ENCODE results near the gene FCRL6. TPM values are rescaled to one million over a fixed set of nuclear protein-coding genes. Genes with fewer than 3 reads are reported as not detected.

FCRL6 gene
- total RNA-seq, 2 experiments from 2014 or later: 0.23 to 0.61 TPM

DNA sequence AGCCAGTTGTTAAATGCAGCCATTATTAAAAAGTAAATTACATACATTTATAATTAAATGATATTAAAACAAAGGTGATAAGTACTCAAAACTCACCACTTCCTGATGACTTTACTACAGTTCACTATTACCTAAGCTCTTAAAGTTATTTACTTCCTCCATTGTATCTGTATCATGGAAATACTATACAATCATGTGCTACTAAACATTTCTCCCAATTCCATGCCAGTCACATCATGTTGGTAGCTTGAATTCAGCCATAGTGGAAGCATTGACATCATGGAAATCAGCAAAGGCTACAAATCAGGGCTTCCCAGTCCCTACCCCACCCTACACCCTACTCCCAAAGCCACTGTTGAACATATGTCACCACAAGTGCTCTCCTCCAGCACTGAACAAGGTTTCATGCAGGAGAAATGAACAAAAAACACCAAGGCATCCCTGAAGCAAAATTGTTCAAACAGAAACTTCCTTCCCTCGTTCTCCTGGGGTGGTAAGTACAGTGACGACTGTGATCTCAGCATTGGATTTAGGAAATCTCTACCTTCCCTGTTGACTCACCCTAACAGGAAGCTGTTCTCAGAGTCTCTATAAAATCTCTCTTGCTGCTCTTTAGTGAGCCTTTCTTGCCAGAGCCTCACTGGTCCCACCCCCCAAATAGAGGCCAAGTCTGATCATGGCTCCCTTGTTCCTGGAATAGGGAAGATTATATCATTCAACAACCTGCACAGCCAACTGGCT lies 47.6 kb downstream of the FCRL6 start:
- H3K4me3 Mint-ChIP-seq: no peak overlapping the region
- H3K27ac Mint-ChIP-seq: no peak overlapping the region
- H3K27me3 Mint-ChIP-seq: peaks cover 14% of the 10 kb centered on the region
- H3K4me1 Mint-ChIP-seq: peaks cover 6% of the 10 kb centered on the region
- CTCF ChIA-PET: interaction anchor here (1.2 to 2.4 kb wide), 3 partner anchors 17 to 51 kb away, joined by 3 to 12 read pairs (median 7); no protein-coding TSS in a partner anchor
- H3K9me3 Mint-ChIP-seq (ENCODE audit: low read depth): no peaks in the 10 kb centered on the region
- ATAC-seq (no peak), DNase-seq (no peak)
- no peaks in the 10 kb centered on the region for H3K36me3 Mint-ChIP-seq

- no peak for ATAC-seq
- H3K27ac Mint-ChIP-seq: no peak overlapping the region
- DNase-seq: no peak
- H3K9me3 Mint-ChIP-seq (ENCODE audit: low read depth): no peaks in the 10 kb centered on the region
- H3K27me3 Mint-ChIP-seq: peaks cover 13% of the 10 kb centered on the region
- no peak overlapping the region for H3K4me3 Mint-ChIP-seq
- peaks cover 12% of the 10 kb centered on the region for H3K4me1 Mint-ChIP-seq
- CTCF ChIA-PET: interaction anchor here (1.0 to 2.4 kb wide), 7 partner anchors 9 to 156 kb away, joined by 3 to 12 read pairs (median 4); no protein-coding TSS in a partner anchor
- no peaks in the 10 kb centered on the region for H3K36me3 Mint-ChIP-seq
These were observed 49.2 kb downstream of the FCRL6 start for GRCh38 chr1:159851407-159851806.

- Mint-ChIP-seq H3K27me3 (peaks cover 10% of the 10 kb centered on the region), H3K36me3 (no peaks in the 10 kb centered on the region), H3K9me3 (ENCODE audit: low read depth) (no peaks in the 10 kb centered on the region), H3K4me3 (peak overlapping the region; percentile 77), H3K27ac (no peak overlapping the region), H3K4me1 (peaks cover 12% of the 10 kb centered on the region)
- CTCF ChIA-PET: interaction anchor here (1.1 to 1.7 kb wide), 8 partner anchors 19 to 154 kb away, joined by 3 to 6 read pairs (median 5); partner anchors contain the start of gene SLAMF8
- DNase-seq (no peak), ATAC-seq (no peak)
These were observed 51.4 kb downstream of the FCRL6 start for GRCh38 chr1:159853417-159854115.

DNA sequence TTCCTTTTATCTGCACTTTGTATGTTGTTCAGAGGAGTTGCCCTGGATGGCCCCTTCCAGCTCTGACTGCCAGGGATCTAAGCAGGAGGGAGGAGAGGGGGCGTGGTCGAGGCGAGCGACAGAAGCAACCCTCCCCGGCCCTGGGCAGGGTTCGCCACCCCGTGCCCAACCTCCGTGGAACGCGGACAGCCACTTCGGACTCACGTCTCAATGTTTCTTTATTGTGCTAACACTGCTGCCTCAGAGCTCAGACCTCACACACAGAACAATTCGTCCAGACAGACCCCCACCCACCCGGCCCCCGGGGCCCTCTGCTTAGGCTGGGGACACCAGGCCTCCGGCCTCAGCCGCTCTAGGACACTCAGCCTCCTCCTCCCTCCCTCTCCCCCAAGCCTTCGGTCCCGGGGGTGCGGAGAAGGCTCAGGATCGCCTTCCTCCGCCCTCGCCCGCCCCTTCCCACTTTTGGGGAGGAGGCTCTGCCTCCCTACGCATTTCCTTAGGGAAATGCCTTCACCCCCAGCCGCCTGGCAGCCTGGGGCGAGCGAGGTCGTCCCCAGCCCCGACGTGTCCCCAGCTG lies 52.0 kb downstream of the FCRL6 start:
- Mint-ChIP-seq H3K27me3 (peaks cover 10% of the 10 kb centered on the region), H3K9me3 (ENCODE audit: low read depth) (no peaks in the 10 kb centered on the region), H3K4me3 (peak overlapping the region; percentile 77), H3K4me1 (peaks cover 12% of the 10 kb centered on the region), H3K36me3 (no peaks in the 10 kb centered on the region), H3K27ac (peak overlapping the region; percentile 42)
- no peak for DNase-seq
- CTCF ChIA-PET: interaction anchor here (1.1 to 1.7 kb wide), 7 partner anchors 19 to 154 kb away, joined by 3 to 6 read pairs (median 5); partner anchors contain the start of gene SLAMF8
- ATAC-seq: peak; percentile 26

GRCh38 chr1:159854693-159855192 lies 52.6 kb downstream of the FCRL6 start:
- ATAC-seq (peak; percentile 93), DNase-seq (peak; percentile 84)
- Mint-ChIP-seq H3K4me3 (peak overlapping the region; percentile 77), H3K36me3 (no peaks in the 10 kb centered on the region), H3K4me1 (peaks cover 12% of the 10 kb centered on the region), H3K27ac (peak overlapping the region; percentile 63), H3K9me3 (ENCODE audit: low read depth) (no peaks in the 10 kb centered on the region), H3K27me3 (peaks cover 10% of the 10 kb centered on the region)
- CTCF ChIA-PET: interaction anchor here (0.8 to 1.4 kb wide), 3 partner anchors 28 to 55 kb away, joined by 3 to 5 read pairs (median 4); partner anchors contain the start of gene SLAMF8

DNA sequence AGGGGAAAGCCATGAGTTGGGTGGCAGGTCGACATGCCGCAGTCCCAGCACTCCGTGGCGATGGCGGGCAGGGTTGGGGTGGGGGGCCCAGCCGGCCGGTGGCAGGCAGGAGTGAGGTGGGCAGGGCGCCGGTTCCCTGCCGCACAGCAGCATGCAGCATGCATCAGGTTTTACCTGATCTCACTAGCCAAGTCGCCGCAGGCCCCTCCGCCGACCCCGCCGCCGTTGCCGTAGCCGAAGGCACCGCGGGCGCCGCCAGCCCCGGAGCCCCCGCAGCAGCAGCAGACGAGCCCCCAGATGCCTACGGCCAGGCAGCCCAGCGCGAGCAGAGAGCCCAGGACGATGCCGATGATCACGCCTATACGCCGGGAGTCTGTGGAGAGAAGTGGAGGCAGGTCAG lies 53.5 kb downstream of the FCRL6 start:
- Mint-ChIP-seq H3K9me3 (ENCODE audit: low read depth) (no peaks in the 10 kb centered on the region), H3K27me3 (peaks cover 10% of the 10 kb centered on the region), H3K4me3 (no peak overlapping the region), H3K4me1 (peaks cover 12% of the 10 kb centered on the region), H3K36me3 (no peaks in the 10 kb centered on the region), H3K27ac (no peak overlapping the region)
- no peak for ATAC-seq
- no peak for DNase-seq
- CTCF ChIA-PET: interaction anchor here (0.8 kb wide), 1 partner anchor 29 kb away, joined by 3 read pairs; the partner anchor contains the start of gene SLAMF8

- H3K4me1 Mint-ChIP-seq: peaks cover 12% of the 10 kb centered on the region
- H3K27me3 Mint-ChIP-seq: peaks cover 10% of the 10 kb centered on the region
- no peaks in the 10 kb centered on the region for H3K9me3 Mint-ChIP-seq (ENCODE audit: low read depth)
- H3K36me3 Mint-ChIP-seq: no peaks in the 10 kb centered on the region
- CTCF ChIA-PET: interaction anchor here (1.0 to 1.9 kb wide), 2 partner anchors 16 to 57 kb away, joined by 3 to 6 read pairs; no protein-coding TSS in a partner anchor
- H3K4me3 Mint-ChIP-seq: no peak overlapping the region
- DNase-seq (no peak), ATAC-seq (no peak)
- no peak overlapping the region for H3K27ac Mint-ChIP-seq
These were observed 54.4 kb downstream of the FCRL6 start for GRCh38 chr1:159856576-159856975.

DNA sequence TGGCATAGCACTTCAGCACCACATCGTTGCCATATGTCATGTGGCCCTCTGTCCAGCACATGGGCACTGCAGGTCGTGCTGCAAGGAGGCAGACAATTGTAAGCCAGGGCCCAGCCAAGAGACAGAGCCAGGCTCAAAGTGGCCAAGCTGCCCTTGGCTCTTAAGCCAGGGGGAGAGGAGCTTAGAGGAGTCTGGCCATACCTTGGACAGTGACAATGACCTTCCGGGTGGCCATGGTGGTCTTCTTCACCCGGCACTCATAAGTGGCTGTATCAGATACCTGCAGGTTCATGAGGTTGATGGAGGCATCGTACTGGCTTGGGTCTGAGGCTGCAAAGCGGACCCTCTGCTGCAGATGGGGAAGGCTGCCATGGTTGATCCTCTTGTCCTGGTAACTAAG lies 55.7 kb downstream of the FCRL6 start:
- no peaks in the 10 kb centered on the region for H3K36me3 Mint-ChIP-seq
- no peak overlapping the region for H3K4me3 Mint-ChIP-seq
- no peaks in the 10 kb centered on the region for H3K9me3 Mint-ChIP-seq (ENCODE audit: low read depth)
- CTCF ChIA-PET: interaction anchor here (1.9 kb wide), 1 partner anchor 59 kb away, joined by 6 read pairs; no protein-coding TSS in a partner anchor
- H3K4me1 Mint-ChIP-seq: peaks cover 12% of the 10 kb centered on the region
- DNase-seq (no peak), ATAC-seq (no peak)
- H3K27ac Mint-ChIP-seq: no peak overlapping the region
- peaks cover 8% of the 10 kb centered on the region for H3K27me3 Mint-ChIP-seq

GRCh38 chr1:159859767-159860322 lies 57.7 kb downstream of the FCRL6 start:
- H3K27me3 Mint-ChIP-seq: no peaks in the 10 kb centered on the region
- no peak for DNase-seq
- H3K27ac Mint-ChIP-seq: no peak overlapping the region
- CTCF ChIA-PET: no interaction called here
- H3K36me3 Mint-ChIP-seq: no peaks in the 10 kb centered on the region
- H3K4me3 Mint-ChIP-seq: no peak overlapping the region
- ATAC-seq: no peak
- H3K4me1 Mint-ChIP-seq: peaks cover 6% of the 10 kb centered on the region
- no peaks in the 10 kb centered on the region for H3K9me3 Mint-ChIP-seq (ENCODE audit: low read depth)

DNA sequence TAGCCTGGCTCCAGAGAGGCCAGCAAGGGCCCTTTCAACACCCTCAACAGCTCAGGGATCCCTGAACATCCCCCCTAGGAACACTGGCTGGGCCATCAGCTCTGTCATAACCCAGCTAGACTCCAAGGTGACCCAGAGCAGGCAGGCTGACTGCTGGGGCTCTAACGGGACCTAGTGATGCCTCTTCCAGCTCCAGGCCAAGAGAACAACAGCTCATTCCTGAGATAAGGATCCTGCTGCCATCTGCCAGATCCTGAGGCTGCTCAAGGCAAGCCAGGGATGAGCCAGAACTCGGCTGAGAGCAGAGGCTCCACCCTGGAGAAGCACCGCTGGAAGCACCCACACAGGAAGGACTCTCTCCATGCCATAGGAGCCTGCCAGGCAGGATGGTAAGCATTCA lies 58.3 kb downstream of the FCRL6 start:
- CTCF ChIA-PET: no interaction called here
- H3K4me1 Mint-ChIP-seq: peaks cover under 1% of the 10 kb centered on the region
- no peaks in the 10 kb centered on the region for H3K36me3 Mint-ChIP-seq
- H3K27ac Mint-ChIP-seq: no peak overlapping the region
- H3K9me3 Mint-ChIP-seq (ENCODE audit: low read depth): no peaks in the 10 kb centered on the region
- ATAC-seq (no peak), DNase-seq (no peak)
- H3K4me3 Mint-ChIP-seq: no peak overlapping the region
- no peaks in the 10 kb centered on the region for H3K27me3 Mint-ChIP-seq

DNA sequence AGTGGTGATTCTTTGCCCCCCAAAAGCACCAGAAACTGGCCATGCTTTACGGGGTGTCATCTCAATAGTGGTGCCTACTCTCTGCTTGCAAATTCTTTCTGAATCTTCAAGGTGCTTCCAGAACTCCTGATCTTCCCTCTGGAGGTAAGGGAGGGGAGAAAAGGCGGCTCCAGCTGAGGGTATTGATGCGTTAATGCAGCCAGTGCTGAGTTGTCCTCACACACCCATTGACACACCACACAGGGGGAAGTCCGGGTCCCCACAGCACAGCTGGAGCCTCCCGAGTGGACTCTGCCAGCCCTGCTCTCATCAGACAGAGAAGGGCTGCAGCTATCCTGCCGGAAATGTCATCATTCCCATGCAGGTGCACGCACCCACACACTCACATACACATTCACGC lies 59.1 kb downstream of the FCRL6 start:
- CTCF ChIA-PET: no interaction called here
- no peak for DNase-seq
- peaks cover under 1% of the 10 kb centered on the region for H3K4me1 Mint-ChIP-seq
- no peak for ATAC-seq
- no peaks in the 10 kb centered on the region for H3K36me3 Mint-ChIP-seq
- H3K4me3 Mint-ChIP-seq: no peak overlapping the region
- H3K27ac Mint-ChIP-seq: no peak overlapping the region
- H3K27me3 Mint-ChIP-seq: no peaks in the 10 kb centered on the region
- H3K9me3 Mint-ChIP-seq (ENCODE audit: low read depth): no peaks in the 10 kb centered on the region

DNA sequence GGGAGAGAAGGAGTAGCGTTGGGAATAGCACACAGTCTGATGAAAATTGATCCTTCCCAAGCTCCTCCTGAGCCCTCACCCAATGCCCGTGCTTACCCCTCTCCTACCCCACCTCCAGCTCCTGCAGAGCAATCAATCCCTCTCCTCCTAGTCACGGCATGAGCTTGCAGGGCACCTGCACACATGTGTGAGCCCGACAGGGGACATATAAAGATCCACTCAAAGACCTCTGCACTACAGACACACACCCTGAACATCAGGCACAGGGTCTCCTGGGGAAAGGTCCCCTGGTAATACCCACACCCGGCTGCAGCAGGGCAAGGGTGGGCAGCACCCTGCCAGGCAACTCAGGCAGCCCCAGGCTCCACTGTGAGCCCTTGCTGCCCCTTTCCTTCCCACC lies 59.9 kb downstream of the FCRL6 start:
- Mint-ChIP-seq H3K4me3 (no peak overlapping the region), H3K27ac (no peak overlapping the region), H3K4me1 (peaks cover 8% of the 10 kb centered on the region), H3K9me3 (ENCODE audit: low read depth) (no peaks in the 10 kb centered on the region), H3K36me3 (no peaks in the 10 kb centered on the region), H3K27me3 (peaks cover 1% of the 10 kb centered on the region)
- ATAC-seq (no peak), DNase-seq (no peak)
- CTCF ChIA-PET: no interaction called here

- Mint-ChIP-seq H3K27me3 (peaks cover 3% of the 10 kb centered on the region), H3K9me3 (ENCODE audit: low read depth) (no peaks in the 10 kb centered on the region), H3K36me3 (no peaks in the 10 kb centered on the region), H3K4me1 (peaks cover 9% of the 10 kb centered on the region), H3K4me3 (no peak within 1 kb of the TSS), H3K27ac (no peak within 1 kb of the TSS)
- CTCF ChIA-PET: no interaction called here
- DNase-seq: no peak
- ATAC-seq: no peak
These were observed 60.4 kb downstream of the FCRL6 start, which contains the start of gene VSIG8 for GRCh38 chr1:159862557-159862956. Gene VSIG8, minus strand, starts transcription at chr1:159862657. Its CDS starts 136 bp downstream, at chr1:159862521.
